Tibial nerve (tissue), 4 donors: ENCODE data around the gene CLEC18B. TPM values are rescaled to one million over a fixed set of nuclear protein-coding genes. Genes with fewer than 3 reads are reported as not detected.
"Not testable (repeated sequence)": the region's sequence is repeated elsewhere in the genome, so short reads cannot be mapped to it uniquely, and the experiment has no call there.

Experiments used
- DNase-seq, 2 donors: peaks; one replicate each; pipeline ENCODE4 v3.0.0-alpha.2; 2019; ENCODE audit warnings: low spot score in 2 of 2
- H3K27ac ChIP-seq, 4 donors: fragments of 200-600 bp; sonication (generic) in 3 of 4; one replicate each; pipeline ENCODE4 v1.5.1; 2017 to 2019; ENCODE audit warnings: mild to moderate bottlenecking in 1 of 4
- H3K27me3 ChIP-seq, 2 donors: fragments of 200-600 bp; sonication (generic) in 1 of 2; one replicate each; pipeline versions ENCODE4 v1.5.1 to v1.6.0; 2017 to 2019
- H3K36me3 ChIP-seq, 3 donors: fragments of 200-600 bp; sonication (generic); one replicate each; pipeline ENCODE4 v1.5.1; 2018 to 2019
- H3K4me1 ChIP-seq, 4 donors: fragments of 200-600 bp; sonication (generic) in 3 of 4; one replicate each; pipeline ENCODE4 v1.5.1; 2017 to 2019
- H3K4me3 ChIP-seq, 4 donors: fragments of 200-600 bp; sonication (generic) in 3 of 4; one replicate each; pipeline ENCODE4 v1.5.1; 2017 to 2019; ENCODE audit warnings: mild to moderate bottlenecking in 1 of 4, moderate library complexity in 1 of 4
- H3K9me3 ChIP-seq, 4 donors: fragments of 200-600 bp; sonication (generic) in 3 of 4; one replicate each; pipeline ENCODE4 v1.5.1; 2017 to 2019
- WGBS, 2 donors: methylation state at CpG; one replicate each; pipeline ENCODE4 v1.1.5; 2018; 5-methylcytosine and 5-hydroxymethylcytosine counted together
- total RNA-seq, 4 donors: library from RNA; depleted of rRNA; stranded (reverse); fragments of >200 nt; gene quantifications; one replicate each; pipeline ENCODE4 v1.1.0, GENCODE V29; 2016

CLEC18B gene
- total RNA-seq, 4 donors from 2014 or later = 2.7 to 20.0 (median 9.0) TPM

DNA sequence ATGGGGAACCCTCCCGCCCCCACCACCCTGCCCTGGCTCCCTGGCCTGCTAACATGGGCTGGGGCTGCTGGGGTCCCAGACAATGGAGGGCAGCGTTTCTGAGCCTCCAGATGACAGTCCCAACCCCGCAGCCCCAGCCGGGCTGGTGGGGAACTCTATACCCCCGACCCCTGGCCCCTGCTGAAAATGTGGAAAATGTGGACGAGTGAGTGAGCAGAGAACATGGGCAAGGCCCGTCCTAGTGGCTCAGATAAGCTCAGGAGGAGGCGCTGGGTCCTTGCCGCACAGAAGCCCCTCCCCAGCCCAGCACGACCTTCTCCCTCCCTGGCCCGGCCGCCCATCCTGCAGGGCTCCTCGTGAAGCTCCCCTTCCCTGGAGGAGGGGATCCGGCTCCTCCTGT is 1.5 kb downstream of the CLEC18B start:
- DNase-seq, H3K27ac ChIP-seq, H3K4me1 ChIP-seq, H3K9me3 ChIP-seq, H3K27me3 ChIP-seq, H3K4me3 ChIP-seq, H3K36me3 ChIP-seq: not testable (repeated sequence)
- WGBS, 2 donors = 78% methylated on average over 9 of the region's 14 CpGs; no CpG with 5 or more reads in 1 of the 2 donors

GRCh38 chr16:74417897-74418296 is 3.4 kb downstream of the CLEC18B start:
- DNase-seq, H3K36me3 ChIP-seq, H3K9me3 ChIP-seq, H3K27ac ChIP-seq, H3K27me3 ChIP-seq, H3K4me1 ChIP-seq, H3K4me3 ChIP-seq: not testable (repeated sequence)
- WGBS, 2 donors = 65 to 70% methylated on average over 2 to 3 of the region's 15 CpGs

- H3K4me3 ChIP-seq, H3K4me1 ChIP-seq, H3K9me3 ChIP-seq, H3K27me3 ChIP-seq, H3K36me3 ChIP-seq, DNase-seq, H3K27ac ChIP-seq: not testable (repeated sequence)
- WGBS, 2 donors = 83 to 85% methylated on average over 7 of the region's 7 CpGs
These were observed 7.4 kb downstream of the CLEC18B start for GRCh38 chr16:74413920-74414319.

- H3K4me1 ChIP-seq, DNase-seq, H3K9me3 ChIP-seq, H3K27ac ChIP-seq, H3K4me3 ChIP-seq, H3K36me3 ChIP-seq, H3K27me3 ChIP-seq: not testable (repeated sequence)
- 85 to 87% methylated on average over 7 of the region's 9 CpGs for WGBS, 2 donors
These were observed 7.8 kb downstream of the CLEC18B start for GRCh38 chr16:74413485-74413884.

DNA sequence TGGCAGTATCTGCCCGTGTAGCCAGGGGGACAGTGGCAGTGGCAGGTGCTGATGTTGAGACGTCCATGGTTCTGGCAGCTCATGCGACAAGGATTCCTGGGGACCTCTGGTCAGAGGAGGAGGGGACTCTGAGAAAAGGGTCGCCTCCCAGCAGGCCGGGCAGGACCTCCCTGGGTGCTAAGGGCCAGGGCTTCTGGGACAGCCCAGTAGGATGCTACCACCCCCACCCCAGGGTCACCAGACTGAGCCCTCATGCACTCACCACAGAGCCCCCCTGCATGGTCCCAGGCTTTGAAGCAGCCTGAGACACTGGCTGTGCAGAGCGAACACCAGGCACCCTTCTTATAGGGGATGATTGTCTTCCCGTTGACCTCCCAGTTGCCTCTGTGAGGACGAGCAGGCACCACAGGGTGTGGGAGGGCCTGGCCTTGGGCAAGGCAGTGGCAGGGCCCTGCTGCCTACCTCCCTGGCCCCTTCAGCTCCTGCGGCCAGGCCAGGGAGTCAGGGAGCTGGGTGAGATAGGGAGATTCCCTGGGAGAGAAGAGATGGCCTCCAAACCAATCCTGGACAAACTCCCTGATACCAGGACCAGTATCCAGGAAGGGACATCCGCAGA is 8.4 kb downstream of the CLEC18B start:
- H3K4me1 ChIP-seq, H3K27me3 ChIP-seq, DNase-seq, H3K4me3 ChIP-seq, H3K27ac ChIP-seq, H3K36me3 ChIP-seq, H3K9me3 ChIP-seq: not testable (repeated sequence)
- WGBS, 2 donors = 71% methylated on average over 4 to 8 of the region's 10 CpGs

- not testable (repeated sequence) for DNase-seq, H3K9me3 ChIP-seq, H3K4me3 ChIP-seq, H3K27me3 ChIP-seq, H3K4me1 ChIP-seq, H3K36me3 ChIP-seq, H3K27ac ChIP-seq
- 61 to 73% methylated on average over 4 to 5 of the region's 13 CpGs for WGBS, 2 donors
These were observed 9.0 kb downstream of the CLEC18B start for GRCh38 chr16:74412138-74412774.

- not testable (repeated sequence) for H3K4me1 ChIP-seq, H3K36me3 ChIP-seq, DNase-seq, H3K27ac ChIP-seq, H3K4me3 ChIP-seq, H3K9me3 ChIP-seq, H3K27me3 ChIP-seq
- WGBS, 2 donors = 81 to 84% methylated on average over 5 of the region's 9 CpGs
These were observed 10.3 kb downstream of the CLEC18B start for GRCh38 chr16:74410981-74411380.

GRCh38 chr16:74410057-74410957 is 11.0 kb downstream of the CLEC18B start:
- H3K4me1 ChIP-seq, H3K4me3 ChIP-seq, H3K9me3 ChIP-seq, H3K36me3 ChIP-seq, DNase-seq, H3K27me3 ChIP-seq, H3K27ac ChIP-seq: not testable (repeated sequence)
- whole genome bisulfite sequencing, 2 donors = 74 to 86% methylated on average over 6 to 11 of the region's 18 CpGs

- not testable (repeated sequence) for H3K36me3 ChIP-seq, H3K4me3 ChIP-seq, H3K27ac ChIP-seq, DNase-seq, H3K9me3 ChIP-seq, H3K4me1 ChIP-seq, H3K27me3 ChIP-seq
- WGBS, 2 donors = 100% methylated on average over 1 of the region's 15 CpGs; no CpG with 5 or more reads in 1 of the 2 donors
These were observed 11.9 kb downstream of the CLEC18B start for GRCh38 chr16:74409185-74409981.
